OCI-LY1 (cell line): ENCODE results near the gene RAPGEF3.

Source experiments
- H2AFZ ChIP-seq: fragments of 200-600 bp; sonication (generic), shearing (Covaris generic); 2 replicates; pipeline ENCODE4 v1.6.0; 2014; ENCODE audit warnings: antibody characterized with exemption, mild to moderate bottlenecking, low read length
- H3F3A ChIP-seq: fragments of 200-600 bp; sonication (generic), shearing (Covaris generic); 2 replicates; pipeline ENCODE4 v1.6.0; 2014; ENCODE audit warnings: mild to moderate bottlenecking, antibody characterized with exemption, low read length, moderate library complexity; ENCODE audit not compliant: insufficient read depth
- H3K27ac ChIP-seq: fragments of 200-600 bp; sonication (generic); 2 replicates; pipeline ENCODE4 v1.5.1; 2014; ENCODE audit warnings: low read length, mixed run types, mild to moderate bottlenecking, low read depth; ENCODE audit not compliant: poor library complexity, severe bottlenecking
- H3K27me3 ChIP-seq: fragments of 200-600 bp; sonication (generic); 2 replicates; pipeline ENCODE4 v1.6.0; 2014; ENCODE audit warnings: antibody characterized with exemption, mild to moderate bottlenecking, low read length, moderate library complexity; ENCODE audit not compliant: insufficient read depth
- H3K36me3 ChIP-seq: fragments of 200-600 bp; sonication (generic); 2 replicates; pipeline ENCODE4 v1.6.1; 2014; ENCODE audit warnings: mild to moderate bottlenecking, antibody characterized with exemption, low read length, moderate library complexity, mixed read lengths; ENCODE audit not compliant: insufficient read depth
- H3K4me1 ChIP-seq: fragments of 200-600 bp; sonication (generic); 2 replicates; pipeline ENCODE4 v1.5.1; 2014; ENCODE audit warnings: mild to moderate bottlenecking, low read length, moderate library complexity; ENCODE audit not compliant: insufficient read depth, severe bottlenecking
- H3K4me2 ChIP-seq: fragments of 200-600 bp; sonication (generic), shearing (Covaris generic); 2 replicates; pipeline ENCODE4 v1.6.1; 2014; ENCODE audit warnings: low read length
- H3K4me3 ChIP-seq: fragments of 200-600 bp; sonication (generic); 2 replicates; pipeline ENCODE4 v1.5.1; 2014; ENCODE audit warnings: low read length, low read depth, mild to moderate bottlenecking, mixed read lengths; ENCODE audit not compliant: poor library complexity, severe bottlenecking
- H3K79me2 ChIP-seq: fragments of 200-600 bp; shearing (Covaris generic); 2 replicates; pipeline ENCODE4 v1.6.1; 2016; ENCODE audit warnings: mixed run types, low read length, mixed read lengths; ENCODE audit not compliant: insufficient read depth
- H3K9ac ChIP-seq: fragments of 200-600 bp; sonication (generic), shearing (Covaris generic); 2 replicates; pipeline ENCODE4 v1.6.1; 2014; ENCODE audit warnings: mild to moderate bottlenecking, low read length, mixed read lengths
- H3K9me2 ChIP-seq: fragments of 200-600 bp; sonication (generic), shearing (Covaris generic); 2 replicates; pipeline ENCODE4 v1.6.1; 2014; ENCODE audit warnings: low read depth, mild to moderate bottlenecking, low read length, mixed read lengths
- H3K9me3 ChIP-seq: fragments of 200-600 bp; shearing (Covaris generic); 2 replicates; pipeline ENCODE4 v1.6.1; 2014; ENCODE audit warnings: low read length, mixed read lengths
- H4K20me1 ChIP-seq: fragments of 200-600 bp; sonication (generic), shearing (Covaris generic); 2 replicates; pipeline ENCODE4 v1.6.0; 2016; ENCODE audit warnings: mild to moderate bottlenecking, low read length; ENCODE audit not compliant: insufficient read depth
- CTCF ChIP-seq: fragments of 200-600 bp; sonication (generic), shearing (Covaris generic); IDR thresholded peaks from 2 replicates; pipeline ENCODE4 v1.5.1; 2017; ENCODE audit warnings: mild to moderate bottlenecking, antibody characterized with exemption, low read length, moderate library complexity, mixed read lengths
- EZH2 ChIP-seq: fragments of 200-600 bp; sonication (generic), shearing (Covaris generic); IDR thresholded peaks from 2 replicates; pipeline ENCODE4 v1.8.0; 2017; ENCODE audit warnings: borderline replicate concordance, mixed run types, mild to moderate bottlenecking, antibody characterized with exemption, low read length, moderate library complexity, mixed read lengths

Gene RAPGEF3

DNA sequence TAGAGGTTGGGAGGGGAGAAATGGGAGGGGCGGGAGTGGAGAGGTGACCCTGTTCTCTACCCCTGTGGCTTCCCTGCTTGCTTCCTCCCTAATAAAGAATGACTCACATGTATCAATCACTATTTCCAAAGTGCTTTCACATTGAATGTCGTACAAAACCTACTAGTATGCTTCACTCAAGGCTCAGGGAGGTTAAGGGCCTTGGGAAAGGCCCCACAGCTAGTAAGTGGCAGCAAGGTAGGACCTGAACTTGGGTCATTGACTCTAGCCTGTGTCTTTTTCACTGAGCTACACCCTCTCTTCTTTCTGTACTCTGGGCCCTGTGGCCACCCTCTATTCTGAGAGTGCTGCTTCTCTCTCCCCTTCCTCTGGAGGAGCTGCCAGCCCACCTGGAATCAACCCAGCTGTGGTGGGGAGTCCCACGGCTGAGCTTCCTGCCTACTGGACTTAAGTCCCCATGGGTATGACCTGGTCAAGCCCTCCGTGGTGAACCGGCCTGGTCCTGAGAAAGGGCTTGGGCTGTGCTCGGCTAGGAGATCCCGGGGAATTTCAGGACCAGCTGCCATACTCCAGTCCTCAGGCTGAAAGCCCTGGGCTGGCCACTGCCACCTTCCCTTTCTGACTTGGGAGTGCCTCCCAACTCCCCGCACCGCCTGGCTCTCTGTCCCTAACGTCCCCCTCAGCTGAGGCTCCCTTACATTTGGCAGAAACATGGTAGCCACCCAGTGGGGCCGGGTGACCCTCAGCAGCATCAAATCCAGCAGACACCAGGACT lies 27.4 kb upstream of the RAPGEF3 start:
- H3K36me3 ChIP-seq: peaks cover 98% of the 10 kb centered on the region

DNA sequence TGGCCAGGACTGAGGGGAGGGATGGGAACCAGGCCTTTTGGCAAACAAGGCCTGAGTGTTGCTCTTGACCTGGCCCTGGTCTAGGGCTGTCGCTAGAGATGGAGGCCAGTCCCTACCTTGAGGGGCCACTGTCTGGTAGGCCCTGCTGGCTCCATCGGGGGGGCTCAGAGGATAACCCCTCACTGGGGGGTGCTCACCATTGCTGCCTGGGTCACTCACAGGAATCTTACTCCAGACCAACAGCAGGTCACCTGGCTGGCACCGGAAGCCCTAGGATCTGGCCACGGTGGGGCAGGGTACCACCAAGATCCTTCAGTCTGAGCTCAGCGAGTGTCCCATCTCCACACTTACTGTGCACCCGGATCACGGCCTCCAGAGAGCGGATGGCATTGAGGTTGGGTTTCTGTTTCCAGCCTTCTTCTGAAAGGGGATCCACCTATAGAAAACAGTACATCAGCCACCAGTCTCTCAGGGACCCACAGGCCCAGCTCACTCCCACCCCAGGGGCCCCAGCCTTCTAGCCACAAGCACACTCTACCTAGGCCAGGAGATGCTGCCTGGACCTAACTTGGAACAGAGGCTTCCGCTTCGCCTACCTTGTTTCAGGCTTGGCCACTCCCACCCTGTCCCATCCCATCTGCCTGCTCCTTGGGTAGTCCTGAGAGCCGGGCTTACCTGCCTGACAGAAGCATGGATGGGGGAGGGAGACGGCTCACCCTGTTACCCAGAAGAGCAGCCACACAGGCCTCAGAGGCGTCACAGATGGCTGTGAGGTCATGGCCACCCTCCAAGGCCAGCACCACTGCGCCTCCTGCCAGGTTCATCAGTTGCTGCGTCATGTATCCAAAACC lies 26.6 kb upstream of the RAPGEF3 start:
- H3K9me3 ChIP-seq: no peaks in the 10 kb centered on the region
- H3K4me2 ChIP-seq: no peak overlapping the region
- TF ChIP-seq CTCF (no peak), EZH2 (no peak)
- H3K9ac ChIP-seq: no peak overlapping the region
- no peaks in the 10 kb centered on the region for H3K79me2 ChIP-seq
- no peak overlapping the region for H3K27ac ChIP-seq
- H3F3A ChIP-seq: no peaks in the 10 kb centered on the region
- H2AFZ ChIP-seq: no peak overlapping the region
- H3K36me3 ChIP-seq: peaks cover 90% of the 10 kb centered on the region
- H3K27me3 ChIP-seq: no peaks in the 10 kb centered on the region
- H3K4me3 ChIP-seq: no peak overlapping the region
- H3K4me1 ChIP-seq: no peaks in the 10 kb centered on the region
- H3K9me2 ChIP-seq: no peaks in the 10 kb centered on the region
- no peaks in the 10 kb centered on the region for H4K20me1 ChIP-seq

More for the DNA sequence above, 27.4 kb upstream of the RAPGEF3 start:
- H3K9me3 ChIP-seq: no peaks in the 10 kb centered on the region
- H3F3A ChIP-seq: no peaks in the 10 kb centered on the region
- no peaks in the 10 kb centered on the region for H4K20me1 ChIP-seq
- no peaks in the 10 kb centered on the region for H3K4me1 ChIP-seq
- TF ChIP-seq EZH2: no peak
- no peak for TF ChIP-seq CTCF
- no peak overlapping the region for H3K27ac ChIP-seq
- no peak overlapping the region for H2AFZ ChIP-seq
- H3K9ac ChIP-seq: no peak overlapping the region
- no peak overlapping the region for H3K4me3 ChIP-seq
- no peaks in the 10 kb centered on the region for H3K27me3 ChIP-seq
- H3K9me2 ChIP-seq: no peaks in the 10 kb centered on the region
- H3K79me2 ChIP-seq: no peaks in the 10 kb centered on the region
- H3K4me2 ChIP-seq: no peak overlapping the region

DNA sequence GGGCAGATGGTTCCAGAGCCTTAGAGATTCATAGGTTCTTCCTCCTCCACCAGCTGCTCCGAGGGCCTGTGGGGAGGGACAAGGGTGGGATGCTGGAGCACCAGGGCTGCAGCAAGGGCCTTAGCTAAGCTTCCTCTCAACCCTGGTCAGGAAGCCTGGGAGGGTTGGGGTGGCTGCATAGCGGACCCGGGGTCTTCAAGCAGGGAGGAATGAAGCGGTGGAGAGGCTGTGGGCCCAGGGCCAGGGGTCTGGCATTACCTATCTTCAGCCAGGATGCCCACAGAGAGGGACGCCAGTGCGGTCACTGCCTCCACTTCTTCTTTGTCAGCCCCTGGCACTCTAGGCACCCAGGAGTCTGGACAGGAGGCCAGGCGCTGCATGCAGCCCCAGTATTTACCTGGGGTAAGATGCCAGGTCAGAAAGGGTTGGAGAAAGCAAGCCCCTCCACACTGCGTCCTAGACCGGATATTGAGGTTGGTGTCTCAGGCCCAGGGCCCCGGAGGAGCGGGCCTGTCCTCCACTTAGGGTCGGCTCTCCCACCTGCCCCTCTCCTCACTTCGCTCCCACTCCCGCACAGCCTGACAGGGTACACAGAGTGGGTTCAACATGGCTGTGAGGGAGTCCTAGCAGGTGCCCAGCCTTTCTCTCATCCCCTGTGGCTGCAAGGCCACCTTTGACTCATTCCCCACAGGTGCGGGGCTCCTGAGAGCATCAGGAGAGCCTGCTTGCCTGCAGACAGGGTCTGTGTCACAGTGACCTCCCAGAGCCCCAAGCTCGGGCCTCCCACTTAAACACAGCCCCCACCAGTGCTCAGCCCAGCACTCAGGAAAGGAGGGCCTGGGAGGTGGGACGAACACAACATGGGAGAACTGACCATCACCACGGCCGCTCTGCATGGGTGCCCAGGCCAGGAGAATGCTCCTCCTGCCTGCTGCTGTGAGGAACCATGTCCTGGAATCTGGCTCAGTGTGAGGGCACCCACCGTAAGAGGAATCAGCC lies 25.4 kb upstream of the RAPGEF3 start:
- no peaks in the 10 kb centered on the region for H3K9me3 ChIP-seq
- no peaks in the 10 kb centered on the region for H4K20me1 ChIP-seq
- no peak overlapping the region for H3K4me2 ChIP-seq
- no peak overlapping the region for H3K4me3 ChIP-seq
- H3K9ac ChIP-seq: no peak overlapping the region
- no peaks in the 10 kb centered on the region for H3F3A ChIP-seq
- no peak overlapping the region for H3K27ac ChIP-seq
- TF ChIP-seq EZH2 (no peak), CTCF (no peak)
- H3K4me1 ChIP-seq: peaks cover 9% of the 10 kb centered on the region
- no peaks in the 10 kb centered on the region for H3K27me3 ChIP-seq
- H3K9me2 ChIP-seq: no peaks in the 10 kb centered on the region
- H2AFZ ChIP-seq: no peak overlapping the region
- H3K36me3 ChIP-seq: peaks cover 79% of the 10 kb centered on the region
- H3K79me2 ChIP-seq: no peaks in the 10 kb centered on the region
